ENCODE results near the gene CPNE1. TPM values are rescaled to one million over a fixed set of nuclear protein-coding genes. Genes with fewer than 3 reads are reported as not detected.

CPNE1 gene
- total RNA-seq, 6 donors from 2014 or later = 48.8 to 210 (median 177) TPM

- WGBS, 2 donors = 90 to 91% methylated on average over 9 to 17 of the region's 17 CpGs
- DNase-seq (peak in 1 of 2 donors; percentile 42), ATAC-seq (ENCODE audit: low FRiP score in 2 of 2) (no peak)
- no peaks in the 10 kb centered on the region for H3K36me3 ChIP-seq
- peaks cover 1 to 2% (median 1%) of the 10 kb centered on the region in 4 donors for H3K4me1 ChIP-seq
- H3K9me3 ChIP-seq = no peaks in the 10 kb centered on the region
- peaks cover 0 to under 1% (median 0%) of the 10 kb centered on the region in 4 donors for H3K27me3 ChIP-seq
- no peak overlapping the region for H3K27ac ChIP-seq
- TF ChIP-seq POLR2AphosphoS5 (IDR thresholded peaks at IDR 0.05) (no peak), POLR2A (IDR thresholded peaks at IDR 0.05) (no peak)
- H3K4me3 ChIP-seq = no peak overlapping the region
These were observed 69.2 kb downstream of the CPNE1 start for GRCh38 chr20:35595456-35595855.

- WGBS, 2 donors = 50 to 65% methylated on average over 2 of the region's 2 CpGs
- H3K36me3 ChIP-seq = no peaks in the 10 kb centered on the region
- no peak overlapping the region for H3K4me3 ChIP-seq
- H3K9me3 ChIP-seq = no peaks in the 10 kb centered on the region
- no peak overlapping the region for H3K27ac ChIP-seq
- DNase-seq (no peak), ATAC-seq (ENCODE audit: low FRiP score in 2 of 2) (no peak)
- H3K4me1 ChIP-seq = no peaks in the 10 kb centered on the region
- TF ChIP-seq POLR2A (IDR thresholded peaks at IDR 0.05) = no peak
- no peak for TF ChIP-seq EP300 (IDR thresholded peaks at IDR 0.05)
- no peak for TF ChIP-seq POLR2AphosphoS5 (IDR thresholded peaks at IDR 0.05)
- no peak for TF ChIP-seq CTCF (IDR thresholded peaks at IDR 0.05)
- H3K27me3 ChIP-seq = no peaks in the 10 kb centered on the region
These were observed 72.2 kb downstream of the CPNE1 start for GRCh38 chr20:35592339-35592974.

- DNase-seq = no peak
- H3K27ac ChIP-seq = no peak overlapping the region
- TF ChIP-seq POLR2AphosphoS5 (IDR thresholded peaks at IDR 0.05) (no peak), CTCF (IDR thresholded peaks at IDR 0.05) (no peak), POLR2A (IDR thresholded peaks at IDR 0.05) (no peak), EP300 (IDR thresholded peaks at IDR 0.05) (no peak)
- no peaks in the 10 kb centered on the region for H3K27me3 ChIP-seq
- H3K4me1 ChIP-seq = no peaks in the 10 kb centered on the region
- WGBS, 2 donors = 86 to 87% methylated on average over 14 of the region's 14 CpGs
- H3K9me3 ChIP-seq = no peaks in the 10 kb centered on the region
- H3K4me3 ChIP-seq = no peak overlapping the region
- no peak for ATAC-seq (ENCODE audit: low FRiP score in 2 of 2)
- H3K36me3 ChIP-seq = no peaks in the 10 kb centered on the region
These were observed 76.3 kb downstream of the CPNE1 start for GRCh38 chr20:35588397-35588796.

GRCh38 chr20:35587436-35587835, 77.3 kb downstream of the CPNE1 start:
- DNase-seq = no peak
- 57 to 58% methylated on average over 2 of the region's 2 CpGs for WGBS, 2 donors

More at GRCh38 chr20:35587436-35587835, 77.3 kb downstream of the CPNE1 start:
- H3K4me3 ChIP-seq = no peak overlapping the region
- no peak overlapping the region for H3K27ac ChIP-seq
- no peaks in the 10 kb centered on the region for H3K4me1 ChIP-seq
- TF ChIP-seq POLR2A (IDR thresholded peaks at IDR 0.05) (no peak), CTCF (IDR thresholded peaks at IDR 0.05) (no peak), EP300 (IDR thresholded peaks at IDR 0.05) (no peak), POLR2AphosphoS5 (IDR thresholded peaks at IDR 0.05) (no peak)
- no peaks in the 10 kb centered on the region for H3K9me3 ChIP-seq
- H3K27me3 ChIP-seq = no peaks in the 10 kb centered on the region
- ATAC-seq (ENCODE audit: low FRiP score in 2 of 2) = no peak
- no peaks in the 10 kb centered on the region for H3K36me3 ChIP-seq

Measured in upper lobe of left lung (tissue), 6 donors.